DMS79 treated with DMSO at 0.1 percent for 48 hours (cell line): ENCODE data around the gene PIK3IP1.

ENCODE experiments used
- DNase-seq: peaks from one replicate; lab custom pipeline; 2025; lab: John Stamatoyannopoulos, UW

The PIK3IP1 gene

DNA sequence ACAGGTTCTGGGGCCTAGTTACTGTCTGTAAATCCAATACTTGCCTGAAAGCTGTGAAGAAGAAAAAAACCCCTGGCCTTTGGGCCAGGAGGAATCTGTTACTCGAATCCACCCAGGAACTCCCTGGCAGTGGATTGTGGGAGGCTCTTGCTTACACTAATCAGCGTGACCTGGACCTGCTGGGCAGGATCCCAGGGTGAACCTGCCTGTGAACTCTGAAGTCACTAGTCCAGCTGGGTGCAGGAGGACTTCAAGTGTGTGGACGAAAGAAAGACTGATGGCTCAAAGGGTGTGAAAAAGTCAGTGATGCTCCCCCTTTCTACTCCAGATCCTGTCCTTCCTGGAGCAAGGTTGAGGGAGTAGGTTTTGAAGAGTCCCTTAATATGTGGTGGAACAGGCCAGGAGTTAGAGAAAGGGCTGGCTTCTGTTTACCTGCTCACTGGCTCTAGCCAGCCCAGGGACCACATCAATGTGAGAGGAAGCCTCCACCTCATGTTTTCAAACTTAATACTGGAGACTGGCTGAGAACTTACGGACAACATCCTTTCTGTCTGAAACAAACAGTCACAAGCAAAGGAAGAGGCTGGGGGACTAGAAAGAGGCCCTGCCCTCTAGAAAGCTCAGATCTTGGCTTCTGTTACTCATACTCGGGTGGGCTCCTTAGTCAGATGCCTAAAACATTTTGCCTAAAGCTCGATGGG is 13.5 kb downstream of the PIK3IP1 start:
- no peak for DNase-seq

DNA sequence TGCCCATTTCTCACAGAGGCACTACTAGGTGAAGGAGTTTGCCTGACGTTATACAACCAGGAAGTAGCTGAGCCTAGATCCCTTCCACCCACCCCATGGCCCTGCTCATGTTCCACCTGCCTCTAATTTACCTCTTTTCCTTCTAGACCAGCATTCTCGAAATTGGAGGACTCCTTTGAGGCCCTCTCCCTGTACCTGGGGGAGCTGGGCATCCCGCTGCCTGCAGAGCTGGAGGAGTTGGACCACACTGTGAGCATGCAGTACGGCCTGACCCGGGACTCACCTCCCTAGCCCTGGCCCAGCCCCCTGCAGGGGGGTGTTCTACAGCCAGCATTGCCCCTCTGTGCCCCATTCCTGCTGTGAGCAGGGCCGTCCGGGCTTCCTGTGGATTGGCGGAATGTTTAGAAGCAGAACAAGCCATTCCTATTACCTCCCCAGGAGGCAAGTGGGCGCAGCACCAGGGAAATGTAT is 14.1 kb downstream of the PIK3IP1 start:
- DNase-seq = no peak

DNA sequence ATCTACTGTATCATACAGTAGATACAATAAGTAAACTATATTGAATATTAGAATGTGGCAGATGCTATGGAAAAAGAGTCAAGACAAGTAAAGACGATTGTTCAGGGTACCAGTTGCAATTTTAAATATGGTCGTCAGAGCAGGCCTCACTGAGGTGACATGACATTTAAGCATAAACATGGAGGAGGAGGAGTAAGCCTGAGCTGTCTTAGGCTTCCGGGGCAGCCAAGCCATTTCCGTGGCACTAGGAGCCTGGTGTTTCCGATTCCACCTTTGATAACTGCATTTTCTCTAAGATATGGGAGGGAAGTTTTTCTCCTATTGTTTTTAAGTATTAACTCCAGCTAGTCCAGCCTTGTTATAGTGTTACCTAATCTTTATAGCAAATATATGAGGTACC is 14.5 kb downstream of the PIK3IP1 start:
- DNase-seq = no peak

DNA sequence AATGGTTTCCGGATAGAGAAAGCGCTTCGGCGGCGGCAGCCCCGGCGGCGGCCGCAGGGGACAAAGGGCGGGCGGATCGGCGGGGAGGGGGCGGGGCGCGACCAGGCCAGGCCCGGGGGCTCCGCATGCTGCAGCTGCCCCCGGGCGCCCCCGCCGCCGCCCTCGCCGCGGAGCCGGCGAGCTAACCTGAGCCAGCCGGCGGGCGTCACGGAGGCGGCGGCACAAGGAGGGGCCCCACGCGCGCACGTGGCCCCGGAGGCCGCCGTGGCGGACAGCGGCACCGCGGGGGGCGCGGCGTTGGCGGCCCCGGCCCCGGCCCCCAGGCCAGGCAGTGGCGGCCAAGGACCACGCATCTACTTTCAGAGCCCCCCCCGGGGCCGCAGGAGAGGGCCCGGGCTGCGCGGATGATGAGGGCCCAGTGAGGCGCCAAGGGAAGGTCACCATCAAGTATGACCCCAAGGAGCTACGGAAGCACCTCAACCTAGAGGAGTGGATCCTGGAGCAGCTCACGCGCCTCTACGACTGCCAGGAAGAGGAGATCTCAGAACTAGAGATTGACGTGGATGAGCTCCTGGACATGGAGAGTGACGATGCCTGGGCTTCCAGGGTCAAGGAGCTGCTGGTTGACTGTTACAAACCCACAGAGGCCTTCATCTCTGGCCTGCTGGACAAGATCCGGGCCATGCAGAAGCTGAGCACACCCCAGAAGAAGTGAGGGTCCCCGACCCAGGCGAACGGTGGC is 15.7 kb downstream of the PIK3IP1 start:
- no peak for DNase-seq

GRCh38 chr22:31275576-31275975 is 16.7 kb downstream of the PIK3IP1 start:
- no peak for DNase-seq

DNA sequence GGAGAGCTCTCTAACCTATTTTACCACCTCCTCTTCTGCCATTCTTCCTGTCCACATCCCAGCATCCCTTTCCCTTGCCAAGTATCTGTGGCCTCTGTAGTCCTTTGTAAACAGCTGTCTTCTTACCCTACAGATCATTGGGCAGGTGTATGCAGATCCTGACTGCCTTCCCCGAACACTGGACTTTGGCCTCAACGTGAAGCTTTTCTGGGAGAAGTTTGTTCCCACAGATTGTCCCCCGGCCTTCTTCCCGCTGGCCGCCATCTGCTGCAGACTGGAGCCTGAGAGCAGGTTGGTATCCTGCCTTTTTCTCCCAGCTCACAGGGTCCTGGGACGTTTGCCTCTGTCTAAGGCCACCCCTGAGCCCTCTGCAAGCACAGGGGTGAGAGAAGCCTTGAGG is 17.3 kb downstream of the PIK3IP1 start:
- DNase-seq = no peak

GRCh38 chr22:31274017-31274416 is 18.3 kb downstream of the PIK3IP1 start:
- DNase-seq = no peak

DNA sequence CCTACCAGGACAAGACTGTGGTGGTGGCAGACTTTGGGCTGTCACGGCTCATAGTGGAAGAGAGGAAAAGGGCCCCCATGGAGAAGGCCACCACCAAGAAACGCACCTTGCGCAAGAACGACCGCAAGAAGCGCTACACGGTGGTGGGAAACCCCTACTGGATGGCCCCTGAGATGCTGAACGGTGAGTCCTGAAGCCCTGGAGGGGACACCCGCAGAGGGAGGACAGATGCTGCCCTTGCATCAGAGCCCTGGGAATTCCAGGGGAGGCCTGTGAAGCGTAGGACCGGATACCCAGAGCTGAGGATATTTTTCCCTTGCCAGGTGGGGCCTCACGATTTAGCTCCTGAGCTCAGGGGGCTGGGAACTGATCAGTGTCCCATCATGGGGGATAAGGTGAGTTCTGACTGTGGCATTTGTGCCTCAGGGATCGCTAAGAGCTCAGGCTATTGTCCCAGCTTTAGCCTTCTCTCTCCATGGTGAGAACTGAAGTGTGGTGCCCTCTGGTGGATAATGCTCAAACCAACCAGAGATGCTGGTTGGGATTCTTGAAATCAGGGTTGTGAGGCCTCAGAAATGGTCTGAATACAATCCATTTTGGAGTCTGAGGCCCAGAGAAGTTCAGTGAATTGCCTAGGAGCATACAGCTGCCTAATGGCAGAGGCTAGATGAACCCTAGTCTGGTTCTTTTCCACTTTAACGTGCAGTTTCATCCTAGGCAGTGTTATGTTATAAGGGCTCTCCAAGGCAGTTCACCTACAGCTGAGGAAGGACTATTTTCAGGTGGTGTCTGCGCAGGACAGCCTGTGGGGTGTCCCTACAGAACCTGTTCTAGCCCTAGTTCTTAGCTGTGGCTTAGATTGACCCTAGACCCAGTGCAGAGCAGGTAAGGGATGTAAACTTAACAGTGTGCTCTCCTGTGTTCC is 19.5 kb downstream of the PIK3IP1 start:
- DNase-seq = no peak

DNA sequence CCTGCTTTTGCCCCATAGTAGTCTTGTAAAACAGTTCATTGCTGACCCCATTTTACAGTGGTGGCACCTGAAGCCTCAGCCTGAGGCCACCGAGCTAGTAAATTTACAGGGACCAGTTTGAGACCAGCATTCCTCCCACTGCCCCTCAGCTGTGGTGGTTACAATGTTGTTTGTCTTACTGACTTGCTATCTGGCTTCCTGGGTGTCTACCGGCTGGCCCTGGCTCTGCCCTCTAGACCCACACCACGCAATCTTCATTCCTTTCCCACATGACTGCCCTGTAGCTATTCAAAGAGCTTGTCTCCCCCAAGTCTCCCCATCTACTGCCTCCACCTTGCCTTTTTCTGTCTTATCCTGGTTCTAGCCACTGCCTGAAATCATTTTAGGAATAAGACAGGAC is 20.8 kb downstream of the PIK3IP1 start:
- no peak for DNase-seq

- DNase-seq = no peak
Measured at GRCh38 chr22:31271026-31271425, 21.3 kb downstream of the PIK3IP1 start.

DNA sequence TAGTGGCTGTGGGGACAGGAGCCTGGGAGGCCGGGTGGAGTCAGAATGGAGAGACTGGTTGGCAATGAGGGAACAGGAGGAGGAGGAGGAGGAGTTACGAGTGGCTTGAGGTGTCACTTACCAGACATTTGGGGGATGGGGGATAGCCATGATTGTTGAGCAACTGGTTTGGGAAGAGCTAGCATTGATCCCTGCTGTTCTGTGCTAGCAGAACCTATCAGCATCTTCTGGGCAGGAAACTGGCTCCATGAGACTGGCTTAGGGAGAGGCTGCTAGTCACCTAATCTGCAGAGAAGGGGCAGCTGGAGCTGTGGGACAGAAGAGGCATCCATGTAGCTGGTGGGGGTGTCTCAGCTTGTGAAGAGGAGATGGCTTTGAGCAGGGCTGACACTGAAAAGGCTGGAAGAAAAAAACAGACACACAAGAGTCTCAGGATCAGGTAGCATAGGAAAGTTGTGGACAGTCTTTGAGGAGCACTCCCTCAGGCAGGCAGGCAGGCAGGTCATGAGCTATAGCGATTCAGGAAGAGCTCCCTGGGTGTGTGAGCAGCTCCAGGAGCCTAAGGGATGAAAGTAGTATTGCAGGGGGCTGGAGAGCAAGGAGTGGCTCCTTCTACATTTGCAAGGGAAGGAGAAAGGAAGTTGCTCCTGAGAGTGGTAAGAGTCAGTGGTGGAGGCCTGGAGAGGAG is 22.3 kb downstream of the PIK3IP1 start:
- no peak for DNase-seq

DNA sequence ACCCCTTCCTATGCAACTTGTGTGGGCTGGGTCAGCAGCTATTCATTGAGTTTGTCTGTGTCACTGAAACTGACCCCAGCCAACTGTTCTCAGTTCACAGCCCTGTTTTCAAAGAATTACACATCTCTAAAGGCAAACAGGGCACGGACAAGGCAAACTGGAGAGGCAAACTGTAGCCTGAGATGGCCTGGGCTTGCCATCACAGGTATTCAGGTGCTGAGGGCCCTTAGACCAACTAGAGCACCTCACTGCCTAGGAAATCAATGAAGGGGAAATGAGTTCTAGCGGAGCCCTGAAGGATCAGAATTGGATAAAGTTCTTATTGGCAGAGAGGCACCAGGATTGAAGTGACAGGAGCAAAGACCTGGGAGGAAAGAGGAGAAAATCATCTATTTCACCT is 24.0 kb downstream of the PIK3IP1 start:
- DNase-seq = no peak

DNA sequence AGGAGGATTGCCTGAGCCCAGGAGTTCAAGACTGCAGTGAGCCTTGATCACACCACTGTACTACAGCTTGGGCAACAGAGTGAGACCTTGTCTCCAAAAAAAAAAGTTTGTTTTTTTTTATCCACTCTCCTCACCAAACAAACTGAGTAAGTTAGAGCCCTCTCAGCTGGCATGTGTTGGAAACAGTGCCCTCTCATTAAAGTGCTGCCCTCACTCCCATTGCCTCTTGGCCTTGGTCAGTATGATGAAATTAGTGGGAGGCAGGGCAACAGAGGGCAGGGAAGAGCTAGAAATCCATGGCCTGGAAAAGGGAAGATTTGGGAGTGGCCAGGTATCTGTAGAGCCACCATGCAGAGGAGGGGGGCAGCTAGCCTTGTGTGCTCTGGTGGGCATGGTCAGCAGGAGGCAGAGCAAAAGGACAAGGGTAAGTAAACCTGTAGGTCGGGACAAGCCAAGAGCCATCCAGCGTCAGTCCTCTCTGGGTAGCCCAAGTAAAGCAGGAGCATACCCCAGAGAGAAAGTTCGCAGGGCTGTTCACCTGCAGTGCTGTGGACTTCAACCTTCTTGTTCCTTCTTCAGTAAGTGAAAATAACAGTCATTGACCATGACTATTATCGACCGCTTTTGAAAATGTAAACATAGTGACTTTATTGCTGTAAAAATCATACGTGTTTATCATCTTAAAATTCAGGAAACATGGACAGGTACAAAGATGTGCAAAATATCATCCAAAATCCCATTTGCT is 28.2 kb downstream of the PIK3IP1 start:
- no peak for DNase-seq

DNA sequence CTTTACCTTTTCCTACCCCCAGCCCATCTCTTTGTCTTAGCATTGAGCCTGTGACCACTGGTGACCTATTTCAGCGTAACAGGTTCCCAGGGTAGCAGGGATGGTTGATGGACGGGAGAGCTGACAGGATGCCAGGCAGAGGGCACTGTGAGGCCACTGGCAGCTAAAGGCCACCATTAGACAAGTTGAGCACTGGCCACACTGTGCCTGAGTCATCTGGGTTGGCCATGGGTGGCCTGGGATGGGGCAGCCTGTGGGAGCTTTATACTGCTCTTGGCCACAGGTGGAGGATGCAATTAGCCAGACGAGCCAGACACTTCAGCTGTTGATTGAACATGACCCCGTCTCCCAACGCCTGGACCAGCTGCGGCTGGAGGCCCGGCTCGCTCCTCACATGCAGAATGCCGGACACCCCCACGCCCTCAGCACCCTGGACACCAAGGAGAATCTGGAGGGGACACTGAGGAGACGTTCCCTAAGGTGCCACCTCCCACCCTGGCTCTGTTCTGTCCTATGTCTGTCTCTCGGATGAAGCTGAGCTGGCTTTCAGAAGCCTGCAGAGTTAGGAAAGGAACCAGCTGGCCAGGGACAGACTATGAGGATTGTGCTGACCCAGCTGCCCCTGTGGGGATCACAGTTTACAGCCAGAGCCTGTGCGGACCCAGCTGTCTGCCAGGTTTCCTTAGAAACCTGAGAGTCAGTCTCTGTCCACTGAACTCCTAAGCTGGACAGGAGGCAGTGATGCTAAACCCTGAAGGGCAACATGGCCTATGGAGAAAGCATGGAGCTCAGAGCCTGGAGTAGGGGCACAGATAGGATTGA is 29.8 kb downstream of the PIK3IP1 start:
- DNase-seq = no peak

DNA sequence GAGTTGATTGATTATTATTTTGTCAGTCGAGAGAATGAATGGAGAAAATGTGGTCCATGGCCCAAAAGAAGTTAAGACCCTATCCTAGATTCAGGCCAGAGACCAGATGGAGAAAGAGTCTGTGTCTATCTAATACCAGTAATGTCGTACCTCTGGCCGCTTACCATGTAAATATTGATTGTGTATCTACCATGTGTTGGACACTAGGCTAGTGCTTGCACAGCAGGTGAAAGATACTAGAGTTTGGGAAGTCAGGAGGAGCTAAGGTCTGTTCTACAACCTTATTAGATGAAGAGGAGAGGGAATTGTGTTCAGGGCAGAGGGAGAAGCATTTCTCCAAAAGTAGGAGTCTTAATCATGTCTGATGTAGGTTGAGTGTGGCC is 31.8 kb downstream of the PIK3IP1 start:
- no peak for DNase-seq

GRCh38 chr22:31259798-31260473 is 32.4 kb downstream of the PIK3IP1 start:
- DNase-seq = no peak

GRCh38 chr22:31253949-31254348 is 38.3 kb downstream of the PIK3IP1 start:
- no peak for DNase-seq

DNA sequence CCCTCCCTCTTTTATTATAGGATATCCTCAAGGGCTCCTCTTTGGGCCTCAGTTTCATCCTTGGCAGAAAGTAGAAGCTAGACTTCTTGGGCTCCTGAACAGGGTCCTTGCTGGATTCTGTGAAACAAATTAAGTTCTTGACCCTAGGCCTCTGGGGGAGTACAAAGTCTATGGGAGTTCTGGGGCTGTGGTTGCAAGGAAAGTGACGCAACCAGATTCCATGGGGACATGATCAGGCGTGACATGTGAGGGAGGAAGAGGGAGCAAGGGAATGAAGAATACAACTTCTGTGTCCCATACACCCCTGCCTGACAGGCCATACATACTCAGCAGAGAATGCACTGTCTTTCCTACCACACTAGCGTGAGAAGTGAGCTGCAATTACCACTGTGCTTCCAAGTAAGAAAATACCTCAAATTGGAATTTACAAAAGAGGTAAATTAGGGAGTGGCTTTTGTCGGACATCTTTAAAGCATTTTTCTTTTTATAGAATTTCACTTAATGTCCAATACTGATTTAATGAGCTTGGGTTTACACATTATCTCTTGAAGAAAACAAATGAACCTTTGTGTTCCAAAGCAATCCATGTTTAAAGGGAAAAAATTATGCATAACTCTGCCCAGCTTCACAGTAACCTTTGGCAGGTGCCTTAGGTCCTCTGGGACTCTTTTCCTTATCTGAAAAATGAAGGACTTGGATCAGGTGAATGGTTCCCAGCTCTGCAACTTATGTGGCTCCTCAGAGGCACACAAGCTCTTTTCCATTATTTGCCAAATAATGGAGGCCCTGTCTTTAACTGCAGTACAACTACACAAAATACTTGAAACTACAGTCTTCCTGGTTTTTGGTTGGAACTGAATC is 41.3 kb downstream of the PIK3IP1 start:
- DNase-seq = no peak
